GM18519 (cell line): ENCODE data around the gene PFDN1.

Experiments
- ATAC-seq: cut with Tn5 transposase; IDR thresholded peaks from one replicate; pipeline ENCODE4 v1.9.1; 2021; ENCODE audit warnings: mild to moderate bottlenecking, moderate library complexity; ENCODE audit not compliant: unreplicated experiment, low FRiP score

Gene PFDN1

DNA sequence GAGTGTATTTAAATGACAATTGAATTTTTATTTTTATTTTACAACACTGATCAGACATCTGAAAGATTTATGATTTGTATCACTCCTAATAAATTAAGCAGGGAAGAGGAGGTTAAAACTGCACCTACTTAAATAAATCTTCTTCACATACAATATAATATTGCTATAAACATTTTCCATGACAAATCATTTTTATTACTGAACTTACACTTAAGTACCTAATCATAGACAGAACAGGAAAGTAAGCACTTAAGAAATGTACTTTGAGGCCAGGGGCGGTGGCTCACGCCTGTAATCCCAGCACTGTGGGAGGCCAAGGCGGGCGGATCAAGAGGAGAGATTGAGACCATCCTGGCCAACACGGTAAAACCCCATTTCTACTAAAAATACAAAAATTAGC is 3.8 kb downstream of the PFDN1 start:
- no peak for ATAC-seq

DNA sequence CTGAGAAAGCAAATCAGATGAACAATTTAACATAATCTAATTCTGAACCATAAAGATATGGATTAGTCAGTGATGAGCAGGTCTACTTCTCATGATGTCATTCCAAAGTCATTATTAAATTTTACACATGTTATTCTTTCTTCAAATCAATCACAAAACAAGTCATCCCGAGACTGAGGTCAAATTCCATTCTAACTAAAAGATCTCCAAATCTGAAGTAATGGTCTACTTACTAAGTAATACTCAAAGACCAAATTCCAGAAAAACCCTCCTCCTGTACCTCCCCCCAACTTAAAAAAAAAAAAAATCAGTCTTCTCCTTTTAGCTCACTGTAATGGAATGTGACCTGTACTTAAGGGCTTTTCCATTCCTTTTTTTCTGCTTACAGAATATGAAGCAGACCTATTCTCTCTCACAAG is 4.7 kb downstream of the PFDN1 start:
- ATAC-seq: no peak

DNA sequence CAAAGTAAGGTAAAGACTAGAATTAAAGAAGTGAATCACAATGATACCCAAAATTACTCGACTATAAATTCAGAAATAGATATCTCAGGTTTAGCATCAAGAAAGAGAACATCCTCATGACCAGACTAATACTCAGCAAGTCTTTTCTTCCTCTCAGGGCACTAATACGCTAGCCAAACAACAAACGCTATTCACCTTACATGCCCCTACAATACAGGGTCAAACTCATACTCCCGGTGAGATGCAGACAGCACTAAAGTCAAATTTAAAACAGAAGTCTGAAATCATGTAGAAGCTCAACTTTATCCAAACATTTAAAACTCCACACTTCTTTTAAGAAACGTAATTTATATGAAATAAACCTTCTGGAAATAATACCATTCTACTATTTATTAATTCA is 5.6 kb downstream of the PFDN1 start:
- ATAC-seq: no peak

GRCh38 chr5:140296289-140296688 is 6.6 kb downstream of the PFDN1 start:
- no peak for ATAC-seq

DNA sequence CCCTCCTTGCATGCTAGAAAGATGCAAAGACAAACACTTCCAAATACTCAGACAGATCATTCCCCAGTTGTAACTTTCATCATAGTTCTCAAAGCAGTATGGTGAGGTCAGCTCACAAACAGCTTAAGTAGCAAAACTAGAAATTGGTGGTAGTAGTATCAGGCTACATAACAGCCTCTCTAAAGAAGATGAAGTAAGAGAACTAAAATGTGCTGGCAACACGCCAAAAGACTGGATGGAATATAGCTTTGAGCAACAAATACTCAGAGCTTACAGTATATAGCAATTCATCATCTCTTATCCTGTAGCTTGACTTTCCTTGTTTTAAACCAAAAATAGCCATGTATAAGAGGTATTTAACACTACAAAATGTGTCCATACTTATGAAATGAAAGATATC is 7.5 kb downstream of the PFDN1 start:
- peak; percentile 42 for ATAC-seq

GRCh38 chr5:140294753-140295152 is 8.1 kb downstream of the PFDN1 start:
- no peak for ATAC-seq

- ATAC-seq: no peak
These were observed 9.1 kb downstream of the PFDN1 start for GRCh38 chr5:140293849-140294100.

- no peak for ATAC-seq
These were observed 9.6 kb downstream of the PFDN1 start for GRCh38 chr5:140293091-140293848.

GRCh38 chr5:140292212-140293036 is 10.5 kb downstream of the PFDN1 start:
- ATAC-seq: no peak

- no peak for ATAC-seq
These were observed 14.9 kb downstream of the PFDN1 start for GRCh38 chr5:140287801-140288521.

DNA sequence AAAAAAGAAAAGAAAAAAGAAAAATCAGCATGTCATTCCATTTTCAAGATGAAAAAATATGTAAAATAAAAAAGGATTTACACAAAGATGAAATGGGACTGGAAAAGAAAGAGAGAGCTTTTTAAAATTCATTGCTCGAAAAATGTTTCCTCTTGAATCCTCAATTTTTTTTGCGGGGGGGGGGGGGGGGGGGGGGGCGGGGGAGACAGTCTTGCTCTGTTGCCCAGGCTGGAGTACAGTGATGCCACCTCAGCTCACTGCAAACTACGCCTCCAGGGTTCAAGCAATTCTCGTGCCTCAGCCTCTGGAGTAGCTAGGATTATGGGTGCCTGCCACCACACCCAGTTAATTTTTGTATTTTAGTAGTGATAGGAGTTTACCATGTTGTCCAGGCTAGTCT is 16.5 kb downstream of the PFDN1 start:
- no peak for ATAC-seq

- no peak for ATAC-seq
These were observed 18.9 kb downstream of the PFDN1 start for GRCh38 chr5:140284013-140284412.

GRCh38 chr5:140282266-140282665 is 20.6 kb downstream of the PFDN1 start:
- ATAC-seq: no peak

- ATAC-seq: no peak
These were observed 27.1 kb downstream of the PFDN1 start for GRCh38 chr5:140275837-140276236.

GRCh38 chr5:140273401-140273877 is 29.5 kb downstream of the PFDN1 start:
- no peak for ATAC-seq

- ATAC-seq: no peak
These were observed 32.9 kb downstream of the PFDN1 start for GRCh38 chr5:140270008-140270407.

- no peak for ATAC-seq
These were observed 35.3 kb downstream of the PFDN1 start for GRCh38 chr5:140267559-140268018.

GRCh38 chr5:140267201-140267540 is 35.7 kb downstream of the PFDN1 start:
- no peak for ATAC-seq

- no peak for ATAC-seq
These were observed 36.3 kb downstream of the PFDN1 start for GRCh38 chr5:140266471-140267200.

GRCh38 chr5:140265845-140266244 is 37.1 kb downstream of the PFDN1 start:
- ATAC-seq: no peak

GRCh38 chr5:140262839-140263238 is 40.1 kb downstream of the PFDN1 start:
- no peak for ATAC-seq
